Activated CD8-positive, alpha-beta memory T cell treated with anti-CD3 and anti-CD28 coated beads, Interleukin-2, amount 10 ng/mL, durations not matched to agents 7 days and 5 days (primary cell): ENCODE measurements around the gene MLLT10. TPM values are rescaled to one million over a fixed set of nuclear protein-coding genes. Genes with fewer than 3 reads are reported as not detected.

Experiments
- ATAC-seq: fragments of 150-1000 bp; cut with Tn5 transposase; one replicate; pipeline ENCODE4 v1.10.0; 2021; ENCODE audit warnings: moderate library complexity
- CTCF ChIA-PET: fragments of 350-600 bp; sonication (Branson Sonifier 250); formaldehyde crosslinking; loops from one replicate; lab custom pipeline; 2021; ENCODE audit warnings: antibody characterized with exemption; lab: Charles Lee
- DNase-seq: peaks from one replicate; pipeline ENCODE4 v3.0.0-alpha.2; 2020
- H3K27ac Mint-ChIP-seq: one replicate; pipeline ENCODE4 v1.8.0; 2021; ENCODE audit warnings: mild to moderate bottlenecking, mixed read lengths
- H3K27me3 Mint-ChIP-seq: one replicate; pipeline ENCODE4 v1.8.0; 2021; ENCODE audit warnings: mixed read lengths
- H3K36me3 Mint-ChIP-seq: one replicate; pipeline ENCODE4 v1.8.0; 2021; ENCODE audit warnings: mild to moderate bottlenecking, mixed read lengths
- H3K4me1 Mint-ChIP-seq: one replicate; pipeline ENCODE4 v1.8.0; 2021; ENCODE audit warnings: mixed read lengths
- H3K4me3 Mint-ChIP-seq: one replicate; pipeline ENCODE4 v1.8.0; 2021; ENCODE audit warnings: mild to moderate bottlenecking, moderate library complexity, mixed read lengths
- H3K9me3 Mint-ChIP-seq: one replicate; pipeline ENCODE4 v1.8.0; 2022; ENCODE audit warnings: low read depth, mixed read lengths
- total RNA-seq, 2 experiments: library from RNA; stranded (reverse); gene quantifications; one replicate each; pipeline ENCODE4 v1.2.3, GENCODE V29; 2021

MLLT10 gene
- total RNA-seq, 2 experiments from 2014 or later: 42.2 to 65.2 TPM

GRCh38 chr10:21634599-21635365 lies 100.8 kb downstream of the MLLT10 start:
- DNase-seq: no peak
- no peaks in the 10 kb centered on the region for H3K27me3 Mint-ChIP-seq
- no peak overlapping the region for H3K27ac Mint-ChIP-seq
- ATAC-seq: no peak
- CTCF ChIA-PET: no interaction called here
- peaks cover 9% of the 10 kb centered on the region for H3K4me1 Mint-ChIP-seq
- H3K9me3 Mint-ChIP-seq: no peaks in the 10 kb centered on the region
- peaks cover 23% of the 10 kb centered on the region for H3K36me3 Mint-ChIP-seq
- no peak overlapping the region for H3K4me3 Mint-ChIP-seq

GRCh38 chr10:21637795-21638194 lies 103.8 kb downstream of the MLLT10 start:
- ATAC-seq: no peak
- CTCF ChIA-PET: no interaction called here
- no peaks in the 10 kb centered on the region for H3K9me3 Mint-ChIP-seq
- peaks cover 12% of the 10 kb centered on the region for H3K36me3 Mint-ChIP-seq
- no peak overlapping the region for H3K27ac Mint-ChIP-seq
- H3K4me1 Mint-ChIP-seq: peaks cover 2% of the 10 kb centered on the region
- no peaks in the 10 kb centered on the region for H3K27me3 Mint-ChIP-seq
- H3K4me3 Mint-ChIP-seq: no peak overlapping the region
- DNase-seq: no peak

- DNase-seq (no peak), ATAC-seq (no peak)
- H3K9me3 Mint-ChIP-seq: no peaks in the 10 kb centered on the region
- H3K4me3 Mint-ChIP-seq: no peak overlapping the region
- CTCF ChIA-PET: no interaction called here
- no peaks in the 10 kb centered on the region for H3K27me3 Mint-ChIP-seq
- peaks cover 13% of the 10 kb centered on the region for H3K36me3 Mint-ChIP-seq
- H3K4me1 Mint-ChIP-seq: peaks cover 2% of the 10 kb centered on the region
- no peak overlapping the region for H3K27ac Mint-ChIP-seq
These were observed 104.6 kb downstream of the MLLT10 start for GRCh38 chr10:21638681-21639080.

- CTCF ChIA-PET: interaction anchor here (2.2 kb wide), 1 partner anchor 8 kb away, joined by 5 read pairs; no protein-coding TSS in a partner anchor
- peaks cover 29% of the 10 kb centered on the region for H3K36me3 Mint-ChIP-seq
- H3K4me3 Mint-ChIP-seq: no peak overlapping the region
- H3K27me3 Mint-ChIP-seq: no peaks in the 10 kb centered on the region
- peaks cover 2% of the 10 kb centered on the region for H3K9me3 Mint-ChIP-seq
- no peak for ATAC-seq
- no peak overlapping the region for H3K27ac Mint-ChIP-seq
- DNase-seq: no peak
- H3K4me1 Mint-ChIP-seq: peaks cover 19% of the 10 kb centered on the region
These were observed 114.0 kb downstream of the MLLT10 start for GRCh38 chr10:21648040-21648439.

GRCh38 chr10:21649454-21649872 lies 115.4 kb downstream of the MLLT10 start:
- H3K4me3 Mint-ChIP-seq: no peak overlapping the region
- H3K9me3 Mint-ChIP-seq: peaks cover 2% of the 10 kb centered on the region
- peak overlapping the region; percentile 68 for H3K27ac Mint-ChIP-seq
- DNase-seq: peak; percentile 59
- CTCF ChIA-PET: interaction anchor here (2.2 kb wide), 1 partner anchor 9 kb away, joined by 5 read pairs; no protein-coding TSS in a partner anchor
- no peaks in the 10 kb centered on the region for H3K27me3 Mint-ChIP-seq
- H3K4me1 Mint-ChIP-seq: peaks cover 19% of the 10 kb centered on the region
- ATAC-seq: peak; percentile 90
- H3K36me3 Mint-ChIP-seq: peaks cover 26% of the 10 kb centered on the region

- H3K4me3 Mint-ChIP-seq: no peak overlapping the region
- CTCF ChIA-PET: interaction anchor here (2.2 kb wide), 1 partner anchor 10 kb away, joined by 5 read pairs; no protein-coding TSS in a partner anchor
These were observed 116.3 kb downstream of the MLLT10 start for GRCh38 chr10:21650353-21650752.

GRCh38 chr10:21655236-21655635 lies 121.2 kb downstream of the MLLT10 start:
- Mint-ChIP-seq H3K9me3 (no peaks in the 10 kb centered on the region), H3K27me3 (no peaks in the 10 kb centered on the region), H3K4me1 (peaks cover 1% of the 10 kb centered on the region), H3K36me3 (peaks cover 2% of the 10 kb centered on the region), H3K4me3 (no peak overlapping the region), H3K27ac (no peak overlapping the region)
- DNase-seq: no peak
- CTCF ChIA-PET: no interaction called here
- no peak for ATAC-seq

More at GRCh38 chr10:21650353-21650752, 116.3 kb downstream of the MLLT10 start:
- no peak for DNase-seq
- peaks cover 2% of the 10 kb centered on the region for H3K9me3 Mint-ChIP-seq
- H3K36me3 Mint-ChIP-seq: peaks cover 26% of the 10 kb centered on the region
- peaks cover 19% of the 10 kb centered on the region for H3K4me1 Mint-ChIP-seq
- no peaks in the 10 kb centered on the region for H3K27me3 Mint-ChIP-seq
- no peak overlapping the region for H3K27ac Mint-ChIP-seq
- ATAC-seq: no peak

- Mint-ChIP-seq H3K36me3 (peaks cover 2% of the 10 kb centered on the region), H3K27me3 (no peaks in the 10 kb centered on the region), H3K9me3 (no peaks in the 10 kb centered on the region), H3K4me3 (no peak overlapping the region), H3K27ac (no peak overlapping the region), H3K4me1 (peaks cover 1% of the 10 kb centered on the region)
- ATAC-seq (no peak), DNase-seq (no peak)
- CTCF ChIA-PET: no interaction called here
These were observed 121.7 kb downstream of the MLLT10 start for GRCh38 chr10:21655687-21656086.

GRCh38 chr10:21661087-21661486 lies 127.1 kb downstream of the MLLT10 start:
- H3K4me1 Mint-ChIP-seq: peaks cover 10% of the 10 kb centered on the region
- peaks cover 4% of the 10 kb centered on the region for H3K36me3 Mint-ChIP-seq
- DNase-seq (no peak), ATAC-seq (no peak)
- no peak overlapping the region for H3K4me3 Mint-ChIP-seq
- H3K27ac Mint-ChIP-seq: no peak overlapping the region
- H3K27me3 Mint-ChIP-seq: no peaks in the 10 kb centered on the region
- CTCF ChIA-PET: no interaction called here
- H3K9me3 Mint-ChIP-seq: no peaks in the 10 kb centered on the region

- DNase-seq (no peak), ATAC-seq (no peak)
- Mint-ChIP-seq H3K4me3 (no peak overlapping the region), H3K4me1 (peaks cover 10% of the 10 kb centered on the region), H3K9me3 (no peaks in the 10 kb centered on the region), H3K36me3 (peaks cover 4% of the 10 kb centered on the region), H3K27ac (no peak overlapping the region), H3K27me3 (no peaks in the 10 kb centered on the region)
- CTCF ChIA-PET: no interaction called here
These were observed 127.9 kb downstream of the MLLT10 start for GRCh38 chr10:21661935-21662334.

GRCh38 chr10:21662635-21663034 lies 128.6 kb downstream of the MLLT10 start:
- H3K27ac Mint-ChIP-seq: no peak overlapping the region
- CTCF ChIA-PET: no interaction called here
- H3K27me3 Mint-ChIP-seq: no peaks in the 10 kb centered on the region
- no peaks in the 10 kb centered on the region for H3K9me3 Mint-ChIP-seq
- ATAC-seq (no peak), DNase-seq (no peak)
- H3K4me3 Mint-ChIP-seq: no peak overlapping the region
- H3K36me3 Mint-ChIP-seq: peaks cover 4% of the 10 kb centered on the region
- H3K4me1 Mint-ChIP-seq: peaks cover 10% of the 10 kb centered on the region

GRCh38 chr10:21668831-21669230 lies 134.8 kb downstream of the MLLT10 start:
- ATAC-seq (no peak), DNase-seq (no peak)
- Mint-ChIP-seq H3K9me3 (no peaks in the 10 kb centered on the region), H3K4me1 (peaks cover 1% of the 10 kb centered on the region), H3K27me3 (no peaks in the 10 kb centered on the region), H3K4me3 (no peak overlapping the region), H3K27ac (no peak overlapping the region), H3K36me3 (peaks cover 18% of the 10 kb centered on the region)
- CTCF ChIA-PET: no interaction called here

- peaks cover 1% of the 10 kb centered on the region for H3K4me1 Mint-ChIP-seq
These were observed 136.4 kb downstream of the MLLT10 start for GRCh38 chr10:21670391-21670790.

GRCh38 chr10:21673668-21674067 lies 139.6 kb downstream of the MLLT10 start:
- Mint-ChIP-seq H3K27me3 (no peaks in the 10 kb centered on the region), H3K36me3 (peaks cover 19% of the 10 kb centered on the region), H3K4me3 (no peak overlapping the region), H3K27ac (no peak overlapping the region), H3K9me3 (no peaks in the 10 kb centered on the region), H3K4me1 (peaks cover 1% of the 10 kb centered on the region)
- DNase-seq: no peak
- ATAC-seq: no peak
- CTCF ChIA-PET: interaction anchor here (2.0 kb wide), 1 partner anchor 9 kb away, joined by 6 read pairs; no protein-coding TSS in a partner anchor

More at GRCh38 chr10:21670391-21670790, 136.4 kb downstream of the MLLT10 start:
- CTCF ChIA-PET: interaction anchor here (1.3 kb wide), 1 partner anchor 10 kb away, joined by 3 read pairs; no protein-coding TSS in a partner anchor
- Mint-ChIP-seq H3K27ac (no peak overlapping the region), H3K36me3 (peaks cover 20% of the 10 kb centered on the region), H3K27me3 (no peaks in the 10 kb centered on the region), H3K9me3 (no peaks in the 10 kb centered on the region), H3K4me3 (no peak overlapping the region)
- ATAC-seq: no peak
- no peak for DNase-seq
